H9 (cell line): ENCODE data around the gene LOXHD1. TPM values are rescaled to one million over a fixed set of nuclear protein-coding genes. Genes with fewer than 3 reads are reported as not detected.

Experiments used
- DNase-seq: peaks from one replicate; pipeline ENCODE4 v3.0.0-alpha.2; 2017
- H2AFZ ChIP-seq: one replicate; pipeline ENCODE4 v1.6.1; 2013; ENCODE audit warnings: mild to moderate bottlenecking, low read length, control low read depth, moderate library complexity
- H2AK5ac ChIP-seq: 2 replicates; pipeline ENCODE4 v1.6.1; 2013; ENCODE audit warnings: low read length, control low read depth, mixed read lengths; ENCODE audit not compliant: insufficient read length
- H2BK120ac ChIP-seq: one replicate; pipeline ENCODE4 v1.6.1; 2013; ENCODE audit warnings: low read depth, mild to moderate bottlenecking, low read length, control low read depth, inconsistent platforms; ENCODE audit not compliant: poor library complexity, severe bottlenecking
- H2BK12ac ChIP-seq: 2 replicates; pipeline ENCODE4 v1.6.1; 2013; ENCODE audit warnings: low read length, control low read depth, mixed read lengths, low read depth; ENCODE audit not compliant: insufficient read length
- H2BK15ac ChIP-seq: 2 replicates; pipeline ENCODE4 v1.6.1; 2013; ENCODE audit warnings: low read depth, low read length, control low read depth
- H2BK20ac ChIP-seq: one replicate; pipeline ENCODE4 v1.6.1; 2013; ENCODE audit warnings: low read depth, mild to moderate bottlenecking, low read length, control low read depth, inconsistent platforms; ENCODE audit not compliant: poor library complexity, severe bottlenecking
- H2BK5ac ChIP-seq: 2 replicates; pipeline ENCODE4 v1.6.1; 2013; ENCODE audit warnings: low read length, control low read depth, mixed read lengths; ENCODE audit not compliant: insufficient read length
- H3K14ac ChIP-seq: 2 replicates; pipeline ENCODE4 v1.6.1; 2013; ENCODE audit warnings: low read length, control low read depth; ENCODE audit not compliant: insufficient read depth
- H3K18ac ChIP-seq: 2 replicates; pipeline ENCODE4 v1.6.1; 2013; ENCODE audit warnings: low read depth, mild to moderate bottlenecking, mixed read lengths, low read length, control low read depth; ENCODE audit not compliant: insufficient read length
- H3K23ac ChIP-seq: 2 replicates; pipeline ENCODE4 v1.6.1; 2013; ENCODE audit warnings: low read length, control low read depth, mixed read lengths, low read depth; ENCODE audit not compliant: insufficient read length
- H3K23me2 ChIP-seq: 2 replicates; pipeline ENCODE4 v1.6.1; 2013; ENCODE audit warnings: low read depth, mild to moderate bottlenecking, mixed read lengths, low read length, control low read depth; ENCODE audit not compliant: insufficient read length, poor library complexity, severe bottlenecking
- H3K27ac ChIP-seq: 2 replicates; pipeline ENCODE4 v1.5.1; 2013; ENCODE audit warnings: low read length, control low read depth, mixed read lengths, low read depth; ENCODE audit not compliant: insufficient read length
- H3K27me3 ChIP-seq: 2 replicates; pipeline ENCODE4 v1.6.1; 2013; ENCODE audit warnings: low read length, control low read depth, inconsistent platforms; ENCODE audit not compliant: insufficient read depth
- H3K4ac ChIP-seq: 2 replicates; pipeline ENCODE4 v1.6.1; 2013; ENCODE audit warnings: low read depth, mild to moderate bottlenecking, control low read depth, inconsistent platforms, low read length, moderate library complexity
- H3K4me1 ChIP-seq: 2 replicates; pipeline ENCODE4 v1.6.1; 2013; ENCODE audit warnings: low read length, control low read depth, inconsistent platforms; ENCODE audit not compliant: insufficient read depth
- H3K4me2 ChIP-seq: 2 replicates; pipeline ENCODE4 v1.6.1; 2013; ENCODE audit warnings: low read length, control low read depth, mixed read lengths; ENCODE audit not compliant: insufficient read length, insufficient read depth
- H3K56ac ChIP-seq: 2 replicates; pipeline ENCODE4 v1.6.1; 2013; ENCODE audit warnings: low read depth, mild to moderate bottlenecking, mixed read lengths, low read length, control low read depth; ENCODE audit not compliant: insufficient read length
- H3K79me1 ChIP-seq: 2 replicates; pipeline ENCODE4 v1.6.1; 2013; ENCODE audit warnings: low read depth, mild to moderate bottlenecking, moderate library complexity, low read length, control low read depth, inconsistent platforms; ENCODE audit not compliant: insufficient read depth, poor library complexity, severe bottlenecking
- H3K79me2 ChIP-seq: 2 replicates; pipeline ENCODE4 v1.6.1; 2013; ENCODE audit warnings: low read length, control low read depth, inconsistent platforms; ENCODE audit not compliant: insufficient read depth
- H3K9ac ChIP-seq: 2 replicates; pipeline ENCODE4 v1.6.1; 2013; ENCODE audit warnings: low read length, control low read depth, mixed read lengths; ENCODE audit not compliant: insufficient read length; ENCODE audit errors: extremely low read depth
- H3K9me3 ChIP-seq: one replicate; pipeline ENCODE4 v1.6.1; 2013; ENCODE audit warnings: low read depth, low read length, inconsistent platforms; ENCODE audit not compliant: control insufficient read depth
- H3T11ph ChIP-seq: one replicate; pipeline ENCODE4 v1.6.1; 2013; ENCODE audit warnings: mild to moderate bottlenecking, low read length, control low read depth, inconsistent platforms
- H4K20me1 ChIP-seq: one replicate; pipeline ENCODE4 v1.6.1; 2013; ENCODE audit not compliant: control insufficient read depth, insufficient read length, insufficient read depth
- H4K5ac ChIP-seq: 2 replicates; pipeline ENCODE4 v1.6.1; 2013; ENCODE audit warnings: low read depth, mild to moderate bottlenecking, mixed read lengths, low read length, control low read depth; ENCODE audit not compliant: insufficient read length
- H4K8ac ChIP-seq: replicated peaks from 2 replicates; pipeline ENCODE4 v1.6.1; 2013; ENCODE audit warnings: low read length, control low read depth, mixed read lengths, low read depth; ENCODE audit not compliant: insufficient read length
- H4K91ac ChIP-seq: 2 replicates; pipeline ENCODE4 v1.6.1; 2013; ENCODE audit warnings: low read depth, mild to moderate bottlenecking, moderate library complexity, mixed read lengths, low read length, control low read depth; ENCODE audit not compliant: insufficient read length
- H3K27ac Mint-ChIP-seq, 3 experiments: 2 replicates in 2 of 3; 3 replicates in 1 of 3; pipeline ENCODE4 v1.8.0; 2020 to 2021; ENCODE audit warnings: mixed read lengths in 3 of 3, mild to moderate bottlenecking in 1 of 3, moderate library complexity in 1 of 3
- H3K27me3 Mint-ChIP-seq: 2 replicates; pipeline ENCODE4 v1.8.0; 2021; ENCODE audit warnings: low read depth, mild to moderate bottlenecking, moderate library complexity, mixed read lengths
- H3K36me3 Mint-ChIP-seq, 3 experiments: 2 replicates in 2 of 3; 3 replicates in 1 of 3; pipeline ENCODE4 v1.8.0; 2020 to 2021; ENCODE audit warnings: low read depth in 3 of 3, mixed read lengths in 3 of 3; ENCODE audit not compliant: insufficient read depth in 1 of 3
- H3K4me1 Mint-ChIP-seq, 2 experiments: 2 replicates each; pipeline ENCODE4 v1.8.0; 2020; ENCODE audit warnings: mixed read lengths in 2 of 2
- H3K4me3 Mint-ChIP-seq, 2 experiments: 2 replicates in 1 of 2; 3 replicates in 1 of 2; pipeline ENCODE4 v1.8.0; 2020 to 2021; ENCODE audit warnings: mild to moderate bottlenecking in 2 of 2, mixed read lengths in 2 of 2, moderate library complexity in 1 of 2
- H3K9me3 Mint-ChIP-seq, 2 experiments: 2 replicates in 1 of 2; 3 replicates in 1 of 2; pipeline ENCODE4 v1.8.0; 2020; ENCODE audit warnings: mild to moderate bottlenecking in 2 of 2, mixed read lengths in 2 of 2, moderate library complexity in 1 of 2
- CTCF ChIP-seq: fragments of 200-600 bp; sonication (generic); conservative IDR thresholded peaks from 3 replicates; pipeline ENCODE4 v1.8.0; 2021; ENCODE audit warnings: antibody characterized with exemption, mild to moderate bottlenecking
- WGBS: extraction: QIAGEN DNeasy Blood & Tissue Kit; methylation state at CpG from one replicate; pipeline ENCODE4 v1.1.7; 2013; ENCODE audit warnings: missing lambda C conversion rate, low lambda C conversion rate, mixed read lengths; ENCODE audit not compliant: insufficient read length; ENCODE audit errors: extremely low coverage; 5-methylcytosine and 5-hydroxymethylcytosine counted together
- total RNA-seq: library from RNA; stranded (reverse); gene quantifications from 2 replicates; pipeline ENCODE4 v1.2.1, GENCODE V29; 2021

Gene LOXHD1
- total RNA-seq, 1 experiment from 2014 or later = 0.07 TPM

GRCh38 chr18:46550609-46551008 is 106.4 kb downstream of the LOXHD1 start:
- no peak overlapping the region for H3K18ac ChIP-seq
- no peak overlapping the region for H2BK15ac ChIP-seq
- peaks cover 7% of the 10 kb centered on the region for H3K9me3 ChIP-seq
- H3K27me3 Mint-ChIP-seq = peaks cover 2% of the 10 kb centered on the region
- no peak overlapping the region for H3K14ac ChIP-seq
- no peak for TF ChIP-seq CTCF
- H3K79me2 ChIP-seq = no peaks in the 10 kb centered on the region
- H2BK12ac ChIP-seq = no peak overlapping the region
- H3T11ph ChIP-seq = no peak overlapping the region
- no peak overlapping the region for H4K91ac ChIP-seq
- no peaks in the 10 kb centered on the region for H3K4me1 ChIP-seq
- no peak overlapping the region for H3K9ac ChIP-seq
- H2AFZ ChIP-seq = no peak overlapping the region
- no peaks in the 10 kb centered on the region; a peak in 2 of 7 replicates for H3K36me3 Mint-ChIP-seq
- no peaks in the 10 kb centered on the region for H3K23me2 ChIP-seq
- no peak overlapping the region for H3K56ac ChIP-seq
- H3K9me3 Mint-ChIP-seq = peaks cover 5 to 9% of the 10 kb centered on the region in 2 experiments; a peak in 4 of 5 replicates
- no peaks in the 10 kb centered on the region for H3K27me3 ChIP-seq
- no peak overlapping the region for H4K8ac ChIP-seq
- H3K4me2 ChIP-seq = no peak overlapping the region
- no peak overlapping the region for H3K27ac Mint-ChIP-seq
- no peak overlapping the region for H2BK5ac ChIP-seq
- peaks cover 1 to 2% of the 10 kb centered on the region in 2 experiments; a peak in 1 of 4 replicates for H3K4me1 Mint-ChIP-seq
- H2BK20ac ChIP-seq = no peak overlapping the region
- H4K20me1 ChIP-seq = no peaks in the 10 kb centered on the region
- no peak overlapping the region for H3K23ac ChIP-seq
- H4K5ac ChIP-seq = no peak overlapping the region
- H3K27ac ChIP-seq = no peak overlapping the region
- no peak overlapping the region for H3K4me3 Mint-ChIP-seq
- H2BK120ac ChIP-seq = no peak overlapping the region
- no peak overlapping the region for H3K4ac ChIP-seq
- DNase-seq = no peak
- no peaks in the 10 kb centered on the region for H3K79me1 ChIP-seq
- no peak overlapping the region for H2AK5ac ChIP-seq
- WGBS = no CpG with 5 or more reads among the region's 2 CpGs
